IgD-negative memory B cell (primary cell): ENCODE measurements around the gene TRAIP. TPM values are rescaled to one million over a fixed set of nuclear protein-coding genes. Genes with fewer than 3 reads are reported as not detected.
"Not testable (repeated sequence)": the region's sequence is repeated elsewhere in the genome, so short reads cannot be mapped to it uniquely, and the experiment has no call there.

Source experiments
- H3K27ac Mint-ChIP-seq, 3 donors: one replicate each; pipeline ENCODE4 v1.8.0; 2020 to 2022; ENCODE audit warnings: mild to moderate bottlenecking in 3 of 3, mixed read lengths in 3 of 3, moderate library complexity in 1 of 3
- H3K27me3 Mint-ChIP-seq: one replicate; pipeline ENCODE4 v1.8.0; 2021; ENCODE audit warnings: mixed read lengths
- H3K36me3 Mint-ChIP-seq: one replicate; pipeline ENCODE4 v1.8.0; 2020; ENCODE audit warnings: mild to moderate bottlenecking, mixed read lengths
- H3K4me1 Mint-ChIP-seq, 3 donors: one replicate each; pipeline ENCODE4 v1.8.0; 2020 to 2022; ENCODE audit warnings: mixed read lengths in 3 of 3, mild to moderate bottlenecking in 1 of 3
- H3K4me3 Mint-ChIP-seq, 4 donors: one replicate each; pipeline ENCODE4 v1.8.0; 2020 to 2022; ENCODE audit warnings: mild to moderate bottlenecking in 4 of 4, mixed read lengths in 4 of 4, moderate library complexity in 3 of 4
- H3K9me3 Mint-ChIP-seq, 3 donors: one replicate each; pipeline ENCODE4 v1.8.0; 2020 to 2021; ENCODE audit warnings: mixed read lengths in 3 of 3, mild to moderate bottlenecking in 1 of 3
- polyA plus RNA-seq: library from polyadenylated mRNA; unstranded; fragments of 300-500 nt; fragmentation: Illumina TruSeq; gene quantifications from one replicate; pipeline ENCODE4 v1.2.3, GENCODE V29; 2021

The TRAIP gene
- polyA plus RNA-seq, 1 donor from 2014 or later: 5.4 TPM

GRCh38 chr3:49793486-49794085 lies 62.8 kb downstream of the TRAIP start:
- no peaks in the 10 kb centered on the region for H3K36me3 Mint-ChIP-seq
- H3K27ac Mint-ChIP-seq: no peak overlapping the region
- H3K27me3 Mint-ChIP-seq: no peaks in the 10 kb centered on the region
- no peak overlapping the region for H3K4me3 Mint-ChIP-seq
- H3K4me1 Mint-ChIP-seq: peaks cover 0 to 2% (median 0%) of the 10 kb centered on the region in 3 donors
- H3K9me3 Mint-ChIP-seq: no peaks in the 10 kb centered on the region

DNA sequence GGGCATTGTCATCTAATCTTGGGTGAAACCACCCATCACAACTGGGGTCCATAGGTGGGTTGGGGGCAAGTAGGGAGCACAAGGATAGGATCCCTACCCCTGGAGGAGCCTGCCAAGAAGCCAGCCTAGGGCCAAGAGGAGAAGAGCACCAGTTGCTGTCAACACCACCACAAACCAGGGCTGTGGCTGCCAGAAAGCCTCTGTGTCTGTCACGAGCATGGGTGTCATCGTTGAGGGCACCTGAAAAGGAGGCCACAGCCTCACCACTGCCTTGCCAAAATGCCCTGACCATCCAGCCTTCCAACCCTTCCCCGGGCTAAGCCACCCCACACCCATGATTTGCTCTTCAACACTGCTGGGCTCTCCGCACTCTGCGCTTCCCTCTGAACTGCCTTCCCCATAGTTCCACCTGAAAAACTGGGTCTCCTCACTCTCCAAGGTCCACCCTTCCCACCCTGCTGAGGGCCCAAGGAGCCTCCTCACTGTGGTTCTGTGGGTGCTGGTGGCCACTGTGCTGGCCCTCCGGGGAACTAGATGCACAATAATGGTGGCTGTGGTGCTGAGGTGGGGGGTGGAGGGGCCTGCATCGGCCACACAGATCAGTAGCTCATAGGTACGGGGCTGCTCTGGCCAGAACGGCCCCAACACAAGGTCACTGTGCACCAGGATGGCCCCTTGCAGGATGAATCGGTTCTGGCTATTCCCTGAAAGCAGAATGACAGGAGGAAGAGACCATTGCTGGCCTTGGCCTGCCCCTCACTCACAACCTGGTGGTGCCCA lies 63.8 kb downstream of the TRAIP start:
- Mint-ChIP-seq H3K4me3 (peak overlapping the region in 1 of 4 donors; percentile 20), H3K36me3 (no peaks in the 10 kb centered on the region), H3K4me1 (peaks cover 0 to 2% (median 0%) of the 10 kb centered on the region in 3 donors), H3K9me3 (no peaks in the 10 kb centered on the region), H3K27me3 (no peaks in the 10 kb centered on the region), H3K27ac (no peak overlapping the region)

DNA sequence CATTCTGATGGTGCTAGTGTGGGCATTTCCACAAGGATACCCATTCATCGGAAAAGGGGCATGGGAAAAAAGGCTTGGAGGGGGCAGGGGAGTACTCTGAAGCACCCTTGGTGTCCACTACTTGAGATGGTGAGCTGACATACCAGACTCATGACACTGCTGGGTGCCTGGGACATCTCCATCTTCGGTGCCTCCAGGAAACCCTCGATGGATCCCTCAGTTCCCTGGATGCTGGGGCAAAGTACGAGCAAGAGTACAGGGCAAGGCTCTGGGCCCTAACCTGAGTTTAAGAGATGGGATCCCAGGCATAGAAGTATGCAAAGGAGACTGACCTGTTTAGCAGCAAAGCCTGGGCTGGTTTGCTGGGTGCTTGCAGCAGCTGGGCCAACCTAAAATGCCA lies 64.8 kb downstream of the TRAIP start:
- Mint-ChIP-seq H3K4me1 (peaks cover 2 to 5% (median 3%) of the 10 kb centered on the region in 3 donors), H3K27ac (no peak overlapping the region), H3K4me3 (no peak overlapping the region)

GRCh38 chr3:49790626-49791411 lies 65.5 kb downstream of the TRAIP start:
- peaks cover 3 to 5% (median 5%) of the 10 kb centered on the region in 3 donors for H3K4me1 Mint-ChIP-seq
- H3K27ac Mint-ChIP-seq: peak overlapping the region in 2 of 3 donors; percentile 32 to 67
- H3K36me3 Mint-ChIP-seq: no peaks in the 10 kb centered on the region
- no peaks in the 10 kb centered on the region for H3K9me3 Mint-ChIP-seq
- no peaks in the 10 kb centered on the region for H3K27me3 Mint-ChIP-seq
- no peak overlapping the region for H3K4me3 Mint-ChIP-seq

More for the DNA sequence above, 64.8 kb downstream of the TRAIP start:
- no peaks in the 10 kb centered on the region for H3K9me3 Mint-ChIP-seq
- no peaks in the 10 kb centered on the region for H3K27me3 Mint-ChIP-seq
- H3K36me3 Mint-ChIP-seq: no peaks in the 10 kb centered on the region

DNA sequence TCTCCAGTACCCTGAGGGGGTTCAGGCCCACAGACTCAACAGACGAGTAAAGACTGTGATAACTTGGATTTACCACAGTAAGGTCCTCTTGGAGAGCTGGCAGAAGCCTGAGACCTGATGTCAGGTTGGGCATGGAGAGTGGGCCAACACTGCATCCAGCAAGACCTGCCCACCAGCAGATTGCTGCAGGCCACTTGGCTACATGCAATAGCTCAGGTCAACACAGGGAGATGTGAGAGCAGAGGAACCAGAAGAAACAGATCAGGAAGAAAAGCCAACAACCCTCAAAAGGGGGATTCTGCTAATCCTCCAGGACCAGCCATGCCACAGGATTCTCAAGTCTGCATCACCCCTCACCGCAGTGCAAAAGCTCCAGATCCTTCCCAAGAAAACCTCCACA lies 68.3 kb downstream of the TRAIP start:
- Mint-ChIP-seq H3K36me3 (peaks cover 3% of the 10 kb centered on the region), H3K4me3 (peak overlapping the region in 1 of 4 donors; percentile 44), H3K4me1 (peaks cover 12 to 15% (median 14%) of the 10 kb centered on the region in 3 donors), H3K9me3 (no peaks in the 10 kb centered on the region), H3K27ac (peak overlapping the region in 2 of 3 donors; percentile 53 to 96), H3K27me3 (no peaks in the 10 kb centered on the region)

GRCh38 chr3:49787536-49787935 lies 68.8 kb downstream of the TRAIP start:
- peak overlapping the region; percentile 96 to 99 (median 98) for H3K27ac Mint-ChIP-seq
- peaks cover 12 to 15% (median 14%) of the 10 kb centered on the region in 3 donors for H3K4me1 Mint-ChIP-seq
- H3K36me3 Mint-ChIP-seq: peaks cover 3% of the 10 kb centered on the region
- no peaks in the 10 kb centered on the region for H3K27me3 Mint-ChIP-seq
- H3K4me3 Mint-ChIP-seq: peak overlapping the region in 2 of 4 donors; percentile 87 to 94
- H3K9me3 Mint-ChIP-seq: no peaks in the 10 kb centered on the region

DNA sequence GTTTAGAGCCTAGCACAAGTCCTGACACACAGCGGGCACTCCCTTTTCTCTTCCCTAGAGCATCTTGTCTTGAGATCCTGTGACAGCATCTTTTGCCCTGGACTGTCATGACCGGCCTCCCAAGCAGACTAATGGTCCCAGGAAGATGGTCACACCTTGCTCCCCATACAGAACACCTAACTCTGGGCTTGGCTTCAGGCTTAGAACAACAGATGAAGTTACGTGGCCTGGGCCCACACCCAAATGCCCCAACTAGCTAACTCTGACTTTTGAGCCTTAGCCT lies 69.2 kb downstream of the TRAIP start:
- Mint-ChIP-seq H3K4me3 (peak overlapping the region; percentile 87 to 97 (median 96)), H3K27ac (peak overlapping the region; percentile 96 to 99 (median 98)), H3K36me3 (peaks cover 5% of the 10 kb centered on the region), H3K9me3 (no peaks in the 10 kb centered on the region), H3K4me1 (peaks cover 14 to 15% (median 14%) of the 10 kb centered on the region in 3 donors), H3K27me3 (no peaks in the 10 kb centered on the region)

DNA sequence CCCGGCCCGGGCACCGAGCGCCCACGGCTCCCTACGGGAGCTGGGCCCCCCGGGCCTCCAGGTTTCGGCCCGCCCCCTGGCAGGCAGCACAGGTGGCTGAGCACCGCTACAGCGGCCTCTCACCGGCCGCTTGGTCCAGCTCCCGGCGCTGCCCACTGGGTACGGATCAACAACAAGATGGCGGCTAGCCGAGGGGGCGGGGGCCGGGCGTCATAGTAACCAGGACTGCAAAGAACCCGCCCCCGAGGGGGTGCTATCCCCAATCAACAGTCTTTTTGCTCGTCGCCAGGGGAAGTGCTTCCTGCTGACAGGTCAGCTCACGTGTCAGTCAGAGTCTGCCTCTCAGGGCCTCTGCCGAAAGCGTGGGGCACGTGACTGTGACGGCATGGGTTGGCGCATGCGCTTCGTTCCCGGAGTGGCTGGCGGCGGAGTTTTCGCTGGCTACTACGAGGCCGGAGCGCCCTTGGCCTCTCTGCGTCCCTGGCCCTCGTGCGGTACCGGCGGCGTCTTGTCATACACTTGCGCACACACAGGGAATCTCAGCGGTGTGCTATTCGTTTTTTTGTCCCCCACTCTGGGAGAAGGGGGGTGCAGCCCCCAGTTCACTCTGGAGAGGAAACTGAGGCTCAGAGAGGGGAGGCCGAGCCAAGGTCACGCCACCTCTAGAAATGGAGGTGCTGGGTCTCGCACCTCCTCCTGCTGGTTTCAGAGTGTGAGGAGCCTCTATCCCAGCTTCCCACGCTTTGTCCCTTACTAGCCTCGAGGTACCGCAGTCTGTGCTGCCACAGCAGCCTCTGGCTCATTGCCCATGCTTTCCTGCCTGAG lies 69.8 kb downstream of the TRAIP start, which contains the start of gene IP6K1:
Gene IP6K1 (minus strand): TSS at position 186 of the 825 bp plus-strand sequence. CDS start 38,502 bp downstream, outside the sequence.
- peak within 1 kb of the TSS; percentile 96 to 99 (median 98) for H3K27ac Mint-ChIP-seq
- H3K4me3 Mint-ChIP-seq: peak within 1 kb of the TSS; percentile 87 to 97 (median 96)

GRCh38 chr3:49785565-49786356 lies 70.6 kb downstream of the TRAIP start:
- Mint-ChIP-seq H3K27ac (peak overlapping the region; percentile 96 to 99 (median 98)), H3K9me3 (no peaks in the 10 kb centered on the region), H3K4me3 (peak overlapping the region; percentile 87 to 97 (median 96)), H3K36me3 (peaks cover 5% of the 10 kb centered on the region), H3K27me3 (no peaks in the 10 kb centered on the region), H3K4me1 (peaks cover 16 to 22% (median 19%) of the 10 kb centered on the region in 3 donors)

More for the DNA sequence above, 69.8 kb downstream of the TRAIP start, which contains the start of gene IP6K1:
- H3K36me3 Mint-ChIP-seq: peaks cover 5% of the 10 kb centered on the region
- H3K27me3 Mint-ChIP-seq: no peaks in the 10 kb centered on the region
- peaks cover 14 to 15% (median 14%) of the 10 kb centered on the region in 3 donors for H3K4me1 Mint-ChIP-seq
- no peaks in the 10 kb centered on the region for H3K9me3 Mint-ChIP-seq

- H3K4me3 Mint-ChIP-seq, H3K9me3 Mint-ChIP-seq, H3K36me3 Mint-ChIP-seq, H3K27ac Mint-ChIP-seq, H3K27me3 Mint-ChIP-seq: not testable (repeated sequence)
- peaks cover 26 to 32% (median 27%) of the 10 kb centered on the region in 3 donors for H3K4me1 Mint-ChIP-seq
Measured at GRCh38 chr3:49782277-49782676, 74.1 kb downstream of the TRAIP start.

DNA sequence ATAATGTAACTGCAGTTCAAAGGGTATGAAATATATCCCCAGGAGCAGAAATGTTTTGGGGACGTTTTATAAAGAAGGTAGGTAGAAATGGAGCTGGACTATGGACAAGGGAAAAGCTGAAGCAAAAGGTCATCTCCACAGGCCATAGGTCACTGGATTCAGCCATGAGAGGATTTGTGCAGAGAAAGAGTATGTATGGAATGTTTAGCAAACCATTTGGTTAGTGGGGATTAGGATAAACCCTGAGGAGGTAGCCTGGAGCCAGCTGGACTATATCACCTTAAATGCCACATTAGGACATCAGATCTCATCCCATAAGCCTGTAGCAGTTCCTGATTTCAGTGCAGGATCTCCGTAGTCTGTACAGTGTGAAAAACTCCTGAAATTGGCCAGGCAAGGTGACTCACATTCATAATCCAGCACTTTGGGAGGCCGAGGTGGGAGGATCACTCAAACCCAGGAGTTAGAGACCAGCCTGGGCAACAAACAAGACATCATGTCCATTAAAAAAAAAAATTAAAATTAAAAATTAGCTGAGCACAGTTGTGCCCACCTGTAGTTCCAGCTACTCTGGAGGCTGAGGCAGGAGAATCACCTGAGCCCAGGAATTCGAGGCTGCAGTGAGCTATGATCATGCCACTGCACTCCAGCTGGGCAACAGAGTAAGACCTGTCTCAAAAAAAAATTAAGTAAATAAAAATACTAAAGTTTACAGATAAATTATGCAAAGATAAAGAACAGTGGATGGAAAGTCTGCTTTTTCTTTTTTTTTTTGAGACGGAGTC lies 74.8 kb downstream of the TRAIP start:
- peak overlapping the region in 1 of 3 donors; percentile 21 for H3K27ac Mint-ChIP-seq
- peaks cover 8% of the 10 kb centered on the region for H3K36me3 Mint-ChIP-seq
- H3K9me3 Mint-ChIP-seq: no peaks in the 10 kb centered on the region
- no peaks in the 10 kb centered on the region for H3K27me3 Mint-ChIP-seq
- peaks cover 23 to 30% (median 26%) of the 10 kb centered on the region in 3 donors for H3K4me1 Mint-ChIP-seq
- peak overlapping the region in 1 of 4 donors; percentile 6 for H3K4me3 Mint-ChIP-seq

- not testable (repeated sequence) for H3K27ac Mint-ChIP-seq, H3K36me3 Mint-ChIP-seq, H3K9me3 Mint-ChIP-seq, H3K27me3 Mint-ChIP-seq
- peaks cover 23 to 28% (median 26%) of the 10 kb centered on the region in 3 donors for H3K4me1 Mint-ChIP-seq
- H3K4me3 Mint-ChIP-seq: peak overlapping the region in 1 of 4 donors; percentile 6
Measured at GRCh38 chr3:49780975-49781365, 75.4 kb downstream of the TRAIP start.
